ENCODE measurements around the gene WBP2. TPM values are rescaled to one million over a fixed set of nuclear protein-coding genes. Genes with fewer than 3 reads are reported as not detected.

The WBP2 gene
- total and polyA plus RNA-seq, 2 of the 8 experiments (the other 6 are each of a cell fraction or from before 2014, with no cell fraction given): 48.2 to 71.2 TPM

DNA sequence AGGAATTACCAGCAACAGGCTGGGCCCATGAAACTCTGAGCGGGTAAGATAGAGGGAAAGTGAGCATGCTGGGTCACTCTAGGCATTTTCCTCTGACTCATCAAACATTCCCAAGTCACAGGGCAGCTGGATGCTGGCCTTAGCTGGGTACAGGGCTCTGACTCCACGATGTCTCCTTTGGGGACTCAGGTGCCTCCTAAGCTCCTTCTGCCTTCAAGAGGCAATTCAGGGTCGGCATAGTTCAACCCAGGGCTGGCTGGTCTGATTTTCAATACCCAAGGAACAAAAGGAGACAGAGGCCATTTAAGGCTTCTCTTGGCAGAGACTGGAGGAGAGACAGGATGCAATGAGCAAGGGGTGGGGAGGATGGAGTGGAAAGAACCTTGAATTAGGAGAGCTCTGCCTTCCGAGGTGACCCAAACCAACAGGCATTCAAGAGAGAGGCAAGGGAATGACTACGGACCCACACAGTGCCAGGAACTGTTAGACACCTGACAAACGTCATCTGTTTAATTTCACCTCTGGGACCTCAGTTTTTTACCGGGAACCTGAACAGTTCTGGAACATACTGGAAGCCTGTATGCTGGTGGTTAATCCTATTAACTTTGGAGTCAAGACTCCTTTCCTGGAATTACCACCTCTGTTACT is 910 bp downstream of the WBP2 start (continued):
- TF ChIP-seq RAD21 (IDR thresholded peaks at IDR 0.05 in 1 of 2, conservative IDR thresholded peaks at IDR 0.05 in 1 of 2; ENCODE audit: low read depth in 2 of 2, low read length in 2 of 2) (no peak), GABPA (IDR thresholded peaks at IDR 0.05; ENCODE audit: borderline replicate concordance, insufficient read depth, low read length) (no peak), SIX5 (IDR thresholded peaks at IDR 0.05; ENCODE audit: low read depth, low read length) (no peak), CBX5 (IDR thresholded peaks at IDR 0.05; ENCODE audit: low read depth, low read length) (no peak), BCL11A (IDR thresholded peaks at IDR 0.05; ENCODE audit: low read depth in 2 of 2, low read length in 2 of 2) (no peak), SUZ12 (IDR thresholded peaks at IDR 0.05; ENCODE audit: low read length) (no peak)
